GM10266 (cell line): Measurements from ENCODE around the gene MDM1.

Experiments used
- DNase-seq: peaks from one replicate; pipeline ENCODE4 v3.0.0; 2012; ENCODE audit errors: extremely low spot score
- CTCF ChIP-seq: IDR thresholded peaks from 2 replicates; pipeline ENCODE4 v1.5.1; 2012; ENCODE audit warnings: mild to moderate bottlenecking, low read depth; ENCODE audit not compliant: control insufficient read depth, insufficient read depth; ENCODE audit errors: missing control alignments

MDM1 gene

GRCh38 chr12:68345763-68346162 is 13.6 kb upstream of the MDM1 start:
- TF ChIP-seq CTCF, result no peak
- no peak for DNase-seq

GRCh38 chr12:68344126-68344525 is 12.0 kb upstream of the MDM1 start:
- DNase-seq, result no peak
- no peak for TF ChIP-seq CTCF

GRCh38 chr12:68342966-68343365 is 10.8 kb upstream of the MDM1 start:
- no peak for TF ChIP-seq CTCF
- DNase-seq, result no peak

GRCh38 chr12:68341822-68342221 is 9.7 kb upstream of the MDM1 start:
- no peak for TF ChIP-seq CTCF
- no peak for DNase-seq

DNA sequence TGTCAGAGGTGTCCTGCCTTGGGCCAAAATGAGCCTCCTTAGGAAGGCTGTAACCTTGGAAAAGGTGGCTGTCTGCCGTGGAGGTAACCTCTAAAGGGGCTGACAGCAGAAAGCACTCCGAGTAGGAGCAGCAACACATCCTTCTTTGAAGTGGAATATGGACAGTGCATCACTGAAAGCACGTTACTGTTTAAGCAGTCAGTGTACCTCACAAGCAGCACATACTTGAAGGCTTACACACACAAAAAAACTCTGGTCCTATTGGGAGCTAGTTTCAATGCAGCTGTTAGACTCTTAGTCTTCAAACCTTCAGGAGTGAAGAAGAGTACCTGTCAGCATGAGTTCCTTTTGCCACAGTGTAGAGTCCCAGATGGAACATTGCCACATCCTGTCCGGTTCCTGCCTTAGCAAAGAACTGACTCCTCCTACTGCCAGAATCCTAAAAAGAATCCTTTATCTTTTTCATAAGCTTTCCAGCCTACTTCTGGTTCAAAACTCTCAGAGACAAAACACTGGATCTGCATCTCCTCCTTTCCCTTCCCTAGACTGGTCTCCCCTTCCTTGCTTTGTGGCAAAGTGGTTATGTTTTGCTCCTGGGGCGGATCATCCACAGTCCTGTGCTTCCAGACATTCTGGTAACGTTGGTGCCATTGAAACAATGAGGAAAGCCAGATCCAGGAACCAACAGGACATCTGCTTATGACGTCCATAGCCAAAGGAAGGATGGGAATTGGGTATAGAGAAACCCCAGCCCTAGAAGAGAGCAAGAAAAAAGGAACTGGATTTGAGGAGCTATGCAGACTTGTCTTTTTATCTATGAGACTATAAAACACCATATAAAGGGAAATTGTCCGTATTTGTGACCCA is 8.5 kb upstream of the MDM1 start:
- no peak for DNase-seq
- no peak for TF ChIP-seq CTCF

GRCh38 chr12:68336889-68337303 is 4.7 kb upstream of the MDM1 start:
- DNase-seq, result no peak
- TF ChIP-seq CTCF, result no peak

GRCh38 chr12:68335462-68335861 is 3.3 kb upstream of the MDM1 start:
- no peak for DNase-seq
- TF ChIP-seq CTCF, result no peak
